Fibroblast of pulmonary artery (primary cell): ENCODE measurements around the gene WDR91.

Source experiments
- DNase-seq: peaks from one replicate; pipeline ENCODE4 v3.0.0-alpha.2; 2010; ENCODE audit warnings: low read depth
- H3K4me3 ChIP-seq: replicated peaks from 2 replicates; pipeline ENCODE4 v1.5.1; 2011; ENCODE audit warnings: low read depth, mild to moderate bottlenecking, control low read depth, low read length, moderate library complexity
- CTCF ChIP-seq: IDR thresholded peaks from 2 replicates; pipeline ENCODE4 v1.5.1; 2011; ENCODE audit warnings: mild to moderate bottlenecking, control low read depth, low read length, inconsistent platforms; ENCODE audit errors: missing control alignments

WDR91 gene

GRCh38 chr7:135192914-135193536, 18.3 kb downstream of the WDR91 start:
- no peak for TF ChIP-seq CTCF
- no peak overlapping the region for H3K4me3 ChIP-seq
- DNase-seq, result no peak

- TF ChIP-seq CTCF, result no peak
- no peak overlapping the region for H3K4me3 ChIP-seq
- no peak for DNase-seq
Measured at GRCh38 chr7:135190703-135191102, 20.6 kb downstream of the WDR91 start.

DNA sequence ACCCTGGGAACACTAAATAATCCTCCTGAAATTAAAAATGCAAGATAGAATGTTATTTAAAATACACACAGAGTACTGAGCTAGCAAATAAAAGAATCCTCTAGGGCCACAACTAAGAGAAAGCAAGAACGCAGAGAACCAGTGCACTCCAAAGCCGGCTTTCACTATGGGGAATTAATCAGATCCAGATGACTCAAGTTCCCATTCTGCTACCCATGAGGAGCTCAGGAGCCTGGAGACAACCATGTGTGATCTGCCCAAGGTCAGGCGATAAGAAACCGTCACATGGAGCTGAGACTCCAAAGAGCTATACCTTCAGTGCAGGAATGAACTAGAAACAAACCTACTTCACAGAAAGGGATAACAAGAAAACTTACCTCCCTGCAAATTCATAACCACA, 21.4 kb downstream of the WDR91 start:
- H3K4me3 ChIP-seq, result no peak overlapping the region
- DNase-seq, result no peak
- TF ChIP-seq CTCF, result no peak

GRCh38 chr7:135189221-135189662, 22.1 kb downstream of the WDR91 start:
- no peak for DNase-seq
- H3K4me3 ChIP-seq, result no peak overlapping the region
- no peak for TF ChIP-seq CTCF

GRCh38 chr7:135188298-135188984, 22.9 kb downstream of the WDR91 start:
- no peak for DNase-seq
- TF ChIP-seq CTCF, result no peak
- no peak overlapping the region for H3K4me3 ChIP-seq

GRCh38 chr7:135186841-135187253, 24.5 kb downstream of the WDR91 start:
- DNase-seq, result no peak
- TF ChIP-seq CTCF, result no peak
- H3K4me3 ChIP-seq, result no peak overlapping the region

DNA sequence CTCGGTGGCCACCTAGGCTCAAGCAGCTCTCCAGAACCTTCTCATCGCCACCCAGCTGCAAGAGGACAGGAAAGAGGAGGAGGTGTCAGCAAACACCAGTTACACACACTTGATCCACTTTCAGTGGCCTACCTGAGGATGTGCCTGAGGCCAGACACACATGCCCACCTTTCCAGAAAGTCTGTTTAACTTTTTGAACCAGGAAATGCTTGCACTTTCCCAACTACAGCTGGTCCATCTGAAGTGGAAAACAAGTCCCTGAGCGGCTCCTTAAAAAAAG, 25.1 kb downstream of the WDR91 start:
- DNase-seq, result no peak
- TF ChIP-seq CTCF, result no peak

More for the DNA sequence above, 25.1 kb downstream of the WDR91 start:
- no peak overlapping the region for H3K4me3 ChIP-seq
